Erythroblast (primary cell): ENCODE data around the gene RALY.

ENCODE experiments used
- DNase-seq, 2 experiments: peaks; one replicate each; lab custom pipeline; 2025; lab: John Stamatoyannopoulos, UW
- GATA1 ChIP-seq: IDR thresholded peaks from 2 replicates; pipeline ENCODE4 v1.6.1; 2011; ENCODE audit warnings: low read depth, mild to moderate bottlenecking, control low read depth, low read length, moderate library complexity
- POLR2A ChIP-seq: IDR thresholded peaks from 2 replicates; pipeline ENCODE4 v1.6.1; 2011; ENCODE audit warnings: mild to moderate bottlenecking, low read length

The RALY gene

GRCh38 chr20:33976959-33977358 is 16.8 kb upstream of the RALY start:
- TF ChIP-seq GATA1 (no peak), POLR2A (no peak)
- DNase-seq: no peak

- DNase-seq: no peak
- TF ChIP-seq POLR2A (no peak), GATA1 (no peak)
Observed at GRCh38 chr20:33977535-33977934, 16.2 kb upstream of the RALY start.

GRCh38 chr20:33979094-33979493 is 14.6 kb upstream of the RALY start:
- TF ChIP-seq GATA1: no peak
- no peak for TF ChIP-seq POLR2A
- no peak for DNase-seq

GRCh38 chr20:33981347-33981746 is 12.4 kb upstream of the RALY start:
- TF ChIP-seq POLR2A (no peak), GATA1 (no peak)
- DNase-seq: no peak

- DNase-seq: no peak
- no peak for TF ChIP-seq POLR2A
- TF ChIP-seq GATA1: no peak
Observed at GRCh38 chr20:33981964-33982363, 11.7 kb upstream of the RALY start.

GRCh38 chr20:33983371-33983770 is 10.3 kb upstream of the RALY start:
- no peak for DNase-seq
- TF ChIP-seq GATA1 (no peak), POLR2A (no peak)

- TF ChIP-seq GATA1 (no peak), POLR2A (no peak)
- no peak for DNase-seq
Observed at GRCh38 chr20:33984182-33984719, 9.5 kb upstream of the RALY start.

GRCh38 chr20:33985280-33985679 is 8.4 kb upstream of the RALY start:
- TF ChIP-seq GATA1: no peak
- no peak for TF ChIP-seq POLR2A

GRCh38 chr20:33985830-33986229 is 7.9 kb upstream of the RALY start:
- no peak for DNase-seq
- TF ChIP-seq POLR2A (no peak), GATA1 (no peak)

More at GRCh38 chr20:33985280-33985679, 8.4 kb upstream of the RALY start:
- DNase-seq: no peak

- TF ChIP-seq GATA1: no peak
- no peak for TF ChIP-seq POLR2A
- no peak for DNase-seq
Observed at GRCh38 chr20:33986560-33987216, 7.0 kb upstream of the RALY start.

- DNase-seq: no peak
- TF ChIP-seq GATA1 (no peak), POLR2A (no peak)
Observed at GRCh38 chr20:33990075-33990474, 3.6 kb upstream of the RALY start.

- TF ChIP-seq GATA1 (no peak), POLR2A (no peak)
- DNase-seq: no peak
Observed at GRCh38 chr20:33991502-33991901, 2.2 kb upstream of the RALY start.

GRCh38 chr20:33992145-33992922 is 1.4 kb upstream of the RALY start:
- peak in 1 of 2 experiments; percentile 49 for DNase-seq
- no peak for TF ChIP-seq GATA1
- TF ChIP-seq POLR2A: no peak

- DNase-seq: peak; percentile 98 to 100
- peak; percentile 71 for TF ChIP-seq POLR2A
- TF ChIP-seq GATA1: no peak
Observed at GRCh38 chr20:33992923-33993575, 662 bp upstream of the RALY start.
